ENCODE measurements around the gene TMEM108.

DNA sequence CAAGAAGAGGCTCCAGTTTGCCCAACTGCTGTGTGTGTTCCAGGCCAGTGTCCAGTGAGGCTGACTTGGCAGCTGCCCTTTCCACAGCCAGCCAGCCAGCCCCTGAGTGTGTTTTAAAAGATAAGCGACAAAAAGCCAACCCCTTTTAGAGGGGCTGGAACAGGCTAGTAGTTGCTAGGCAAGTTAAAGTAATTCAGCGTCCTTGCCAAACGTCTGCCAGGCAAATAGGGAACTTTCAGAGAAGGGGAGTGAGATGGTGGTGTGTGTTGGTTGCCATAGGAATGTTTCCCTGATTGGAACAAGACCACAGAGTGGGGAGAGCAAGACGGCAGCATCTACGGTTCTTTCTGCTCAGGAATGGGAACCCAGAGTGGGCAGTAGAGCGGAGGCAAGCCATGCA is 86.3 kb downstream of the TMEM108 start:
- TF ChIP-seq, protein P1, sequence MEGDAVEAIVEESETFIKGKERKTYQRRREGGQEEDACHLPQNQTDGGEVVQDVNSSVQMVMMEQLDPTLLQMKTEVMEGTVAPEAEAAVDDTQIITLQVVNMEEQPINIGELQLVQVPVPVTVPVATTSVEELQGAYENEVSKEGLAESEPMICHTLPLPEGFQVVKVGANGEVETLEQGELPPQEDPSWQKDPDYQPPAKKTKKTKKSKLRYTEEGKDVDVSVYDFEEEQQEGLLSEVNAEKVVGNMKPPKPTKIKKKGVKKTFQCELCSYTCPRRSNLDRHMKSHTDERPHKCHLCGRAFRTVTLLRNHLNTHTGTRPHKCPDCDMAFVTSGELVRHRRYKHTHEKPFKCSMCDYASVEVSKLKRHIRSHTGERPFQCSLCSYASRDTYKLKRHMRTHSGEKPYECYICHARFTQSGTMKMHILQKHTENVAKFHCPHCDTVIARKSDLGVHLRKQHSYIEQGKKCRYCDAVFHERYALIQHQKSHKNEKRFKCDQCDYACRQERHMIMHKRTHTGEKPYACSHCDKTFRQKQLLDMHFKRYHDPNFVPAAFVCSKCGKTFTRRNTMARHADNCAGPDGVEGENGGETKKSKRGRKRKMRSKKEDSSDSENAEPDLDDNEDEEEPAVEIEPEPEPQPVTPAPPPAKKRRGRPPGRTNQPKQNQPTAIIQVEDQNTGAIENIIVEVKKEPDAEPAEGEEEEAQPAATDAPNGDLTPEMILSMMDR (conservative IDR thresholded peaks at IDR 0.05; ENCODE audit: low read length) = no peak
- no peak for TF ChIP-seq EZH2phosphoT487 (IDR thresholded peaks at IDR 0.05; ENCODE audit: borderline replicate concordance, low read depth, low read length)
